Measurements from ENCODE around the gene XPO5. TPM values are rescaled to one million over a fixed set of nuclear protein-coding genes. Genes with fewer than 3 reads are reported as not detected.
"Not testable (repeated sequence)": the region's sequence is repeated elsewhere in the genome, so short reads cannot be mapped to it uniquely, and the experiment has no call there.

Gene XPO5
- total RNA-seq, 1 donor from 2014 or later: 20.3 TPM

DNA sequence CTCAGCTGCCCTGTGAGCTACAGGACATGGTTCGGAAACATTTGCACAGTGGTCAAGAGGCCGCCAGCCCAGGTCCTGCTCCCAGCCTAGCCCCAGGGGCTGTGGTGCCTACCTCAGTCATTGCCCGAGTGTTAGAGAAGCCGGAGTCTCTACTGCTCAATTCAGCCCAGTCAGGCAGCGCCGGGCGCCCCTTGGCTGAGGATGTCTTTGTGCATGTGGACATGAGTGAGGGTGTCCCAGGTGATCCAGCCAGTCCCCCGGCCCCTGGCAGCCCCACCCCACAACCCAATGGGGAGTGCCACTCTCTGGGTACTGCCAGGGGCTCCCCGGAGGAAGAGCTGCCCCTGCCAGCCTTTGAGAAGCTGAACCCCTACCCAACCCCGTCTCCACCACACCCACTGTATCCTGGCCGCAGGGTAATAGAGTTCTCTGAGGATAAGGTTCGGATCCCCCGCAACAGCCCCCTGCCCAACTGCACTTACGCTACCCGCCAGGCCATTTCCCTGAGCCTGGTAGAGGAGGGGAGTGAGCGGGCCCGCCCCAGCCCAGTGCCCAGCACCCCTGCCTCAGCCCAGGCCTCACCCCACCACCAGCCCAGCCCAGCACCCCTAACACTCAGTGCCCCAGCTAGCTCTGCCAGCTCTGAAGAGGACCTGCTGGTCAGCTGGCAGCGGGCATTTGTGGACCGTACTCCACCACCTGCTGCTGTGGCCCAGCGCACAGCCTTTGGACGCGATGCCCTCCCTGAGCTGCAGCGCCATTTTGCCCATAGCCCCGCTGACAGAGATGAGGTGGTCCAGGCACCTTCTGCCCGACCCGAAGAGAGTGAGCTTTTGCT, 70.9 kb downstream of the XPO5 start:
- intact Hi-C loops (cut with DNase I): loop anchor here (5.0 kb wide), 1 partner anchor 238 kb away; no protein-coding TSS in a partner anchor

GRCh38 chr6:43503443-43503842, 72.4 kb downstream of the XPO5 start:
- intact Hi-C loops (cut with DNase I): no loop called here
- no peak for DNase-seq (ENCODE audit: low spot score)

More for the DNA sequence above, 70.9 kb downstream of the XPO5 start:
- no peak for DNase-seq (ENCODE audit: low spot score)

DNA sequence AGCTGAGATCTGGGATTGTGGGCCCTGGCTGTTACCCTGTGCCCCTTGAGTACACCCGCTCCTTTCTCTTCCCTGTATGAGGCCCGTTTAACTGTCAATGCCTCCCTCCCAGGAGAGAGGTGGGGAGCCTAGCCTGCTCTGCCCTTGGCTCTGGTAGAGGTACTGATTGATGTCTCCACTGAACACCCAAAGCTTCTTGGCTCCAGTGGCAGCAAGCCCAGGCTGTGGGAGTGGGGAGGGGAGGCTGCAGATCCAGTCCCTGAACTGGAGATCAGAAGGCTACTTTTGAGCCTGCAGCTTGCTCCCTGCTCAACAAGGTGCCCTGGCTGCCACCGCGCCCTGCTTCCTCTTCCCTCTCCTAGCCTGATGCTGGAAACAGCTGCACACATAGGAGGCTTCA, 73.2 kb downstream of the XPO5 start:
- intact Hi-C loops (cut with DNase I): no loop called here
- DNase-seq (ENCODE audit: low spot score): no peak

DNA sequence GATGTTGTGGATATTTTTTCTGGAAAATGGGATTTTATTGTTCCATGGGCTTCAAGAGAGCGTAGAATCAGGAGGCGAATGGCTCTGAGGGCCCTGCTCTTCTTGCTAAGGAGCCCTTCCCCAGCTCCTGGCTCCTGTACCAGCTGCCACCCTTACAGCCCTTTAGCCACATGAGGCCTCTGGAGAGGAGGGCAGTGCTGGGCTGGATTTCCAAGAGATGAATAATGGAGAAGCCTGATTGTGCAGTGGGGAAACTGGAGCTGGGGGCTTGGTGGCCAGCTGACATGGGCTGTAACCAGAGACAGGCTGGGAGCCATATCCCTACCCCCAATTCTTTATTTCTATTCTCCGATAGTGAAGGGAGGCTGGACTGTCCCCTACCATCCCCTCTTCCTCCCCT, 74.9 kb downstream of the XPO5 start:
- intact Hi-C loops (cut with DNase I): no loop called here
- DNase-seq (ENCODE audit: low spot score): no peak

- no peak for DNase-seq (ENCODE audit: low spot score)
- intact Hi-C loops (cut with DNase I): no loop called here
Measured at GRCh38 chr6:43499028-43499815, 76.6 kb downstream of the XPO5 start.

- DNase-seq (ENCODE audit: low spot score); intact Hi-C loops (cut with DNase I): not testable (repeated sequence)
Measured at GRCh38 chr6:43498291-43498690, 77.5 kb downstream of the XPO5 start.

GRCh38 chr6:43497689-43498088, 78.1 kb downstream of the XPO5 start:
- DNase-seq (ENCODE audit: low spot score): no peak
- intact Hi-C loops (cut with DNase I): loop anchor here (2.0 kb wide), 1 partner anchor 43 kb away; the partner anchor contains the start of gene DLK2

GRCh38 chr6:43497129-43497396, 78.8 kb downstream of the XPO5 start:
- intact Hi-C loops (cut with DNase I): loop anchor here (2.0 kb wide), 1 partner anchor 42 kb away; the partner anchor contains the start of gene DLK2
- DNase-seq (ENCODE audit: low spot score): no peak

GRCh38 chr6:43496370-43497128, 79.3 kb downstream of the XPO5 start:
- DNase-seq (ENCODE audit: low spot score): no peak
- intact Hi-C loops (cut with DNase I): loop anchor here (2.0 kb wide), 1 partner anchor 42 kb away; the partner anchor contains the start of gene DLK2

- no peak for DNase-seq (ENCODE audit: low spot score)
- intact Hi-C loops (cut with DNase I): no loop called here
Measured at GRCh38 chr6:43495409-43495941, 80.4 kb downstream of the XPO5 start.

DNA sequence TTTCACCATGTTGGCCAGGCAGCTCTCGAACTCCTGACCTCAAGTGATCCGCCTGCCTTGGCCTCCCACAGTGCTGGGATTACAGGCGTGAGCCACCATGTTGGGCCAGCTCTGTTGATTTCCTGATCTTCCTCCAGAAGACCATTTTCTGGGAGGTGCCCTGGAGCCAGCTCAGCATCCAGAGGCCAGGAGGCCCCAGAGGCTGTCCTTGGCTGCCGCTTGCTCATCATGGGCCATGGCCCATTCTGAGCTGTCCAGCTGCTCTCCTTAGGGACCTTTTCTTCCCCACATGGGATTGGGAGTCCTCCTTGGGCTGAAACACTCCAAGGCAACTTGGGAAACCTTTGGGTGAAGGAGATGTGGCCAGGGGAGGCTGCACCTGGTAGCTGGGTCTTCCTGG, 81.1 kb downstream of the XPO5 start:
- DNase-seq (ENCODE audit: low spot score): no peak
- intact Hi-C loops (cut with DNase I): no loop called here

DNA sequence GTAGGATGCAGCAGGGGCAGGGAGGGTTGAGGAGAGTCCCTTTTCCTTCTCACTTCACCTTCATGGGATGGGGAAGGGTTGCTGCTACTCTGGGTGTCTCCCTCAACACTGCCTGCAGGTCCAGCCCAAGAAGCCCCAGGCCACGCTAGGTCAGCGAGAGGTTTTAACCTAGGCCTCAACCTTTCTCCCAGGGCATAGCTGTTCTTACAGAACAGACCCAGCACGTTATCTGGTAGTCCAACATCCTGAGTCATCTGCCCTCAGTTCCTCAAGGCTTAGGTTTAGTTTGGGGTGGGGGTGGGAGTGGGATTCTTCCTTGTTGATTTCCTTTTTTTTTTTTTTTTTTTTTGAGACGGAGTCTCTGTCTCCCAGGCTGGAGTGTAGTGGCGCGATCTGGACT, 81.5 kb downstream of the XPO5 start:
- intact Hi-C loops (cut with DNase I): no loop called here
- no peak for DNase-seq (ENCODE audit: low spot score)

DNA sequence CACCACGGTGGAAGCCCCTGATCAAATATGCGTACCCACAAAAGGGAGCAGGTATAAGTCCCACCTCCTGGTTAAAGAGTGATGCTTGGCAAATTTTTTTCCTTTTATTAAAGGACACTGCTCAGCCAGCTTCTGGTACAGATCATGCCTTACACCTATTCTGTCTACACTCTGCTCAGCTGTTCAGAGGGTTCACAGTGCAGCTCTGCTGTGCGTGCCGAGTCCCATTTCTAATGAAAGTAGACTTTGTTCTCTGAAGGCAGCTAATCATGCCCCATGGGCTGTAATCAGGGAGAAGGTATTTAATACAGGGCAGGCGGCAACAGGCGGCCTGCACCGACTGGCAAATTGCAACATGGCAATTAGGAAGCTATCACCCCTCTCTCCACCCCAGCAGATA, 82.0 kb downstream of the XPO5 start:
- intact Hi-C loops (cut with DNase I): no loop called here
- no peak for DNase-seq (ENCODE audit: low spot score)

GRCh38 chr6:43493230-43493629, 82.6 kb downstream of the XPO5 start:
- intact Hi-C loops (cut with DNase I): no loop called here
- no peak for DNase-seq (ENCODE audit: low spot score)

DNA sequence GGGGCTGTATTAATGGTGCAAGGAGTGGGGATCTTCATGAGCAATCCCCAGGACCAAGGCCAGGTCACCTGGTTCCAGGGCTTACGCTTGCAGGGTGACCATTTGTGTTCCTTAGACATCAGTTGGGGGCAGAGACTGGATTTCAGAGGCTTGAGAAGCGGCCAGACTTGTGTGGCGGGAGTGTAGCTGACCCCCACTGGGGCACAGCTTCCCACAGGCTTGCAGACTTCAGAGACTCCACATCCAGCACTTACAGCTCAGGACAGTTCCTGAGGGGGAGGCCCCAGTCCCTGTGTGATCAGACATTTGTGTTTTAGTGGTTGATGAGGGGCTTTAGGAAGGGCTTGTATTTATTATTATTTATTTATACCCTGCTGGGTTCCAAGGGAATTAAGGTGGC, 83.2 kb downstream of the XPO5 start:
- no peak for DNase-seq (ENCODE audit: low spot score)
- intact Hi-C loops (cut with DNase I): no loop called here

DNA sequence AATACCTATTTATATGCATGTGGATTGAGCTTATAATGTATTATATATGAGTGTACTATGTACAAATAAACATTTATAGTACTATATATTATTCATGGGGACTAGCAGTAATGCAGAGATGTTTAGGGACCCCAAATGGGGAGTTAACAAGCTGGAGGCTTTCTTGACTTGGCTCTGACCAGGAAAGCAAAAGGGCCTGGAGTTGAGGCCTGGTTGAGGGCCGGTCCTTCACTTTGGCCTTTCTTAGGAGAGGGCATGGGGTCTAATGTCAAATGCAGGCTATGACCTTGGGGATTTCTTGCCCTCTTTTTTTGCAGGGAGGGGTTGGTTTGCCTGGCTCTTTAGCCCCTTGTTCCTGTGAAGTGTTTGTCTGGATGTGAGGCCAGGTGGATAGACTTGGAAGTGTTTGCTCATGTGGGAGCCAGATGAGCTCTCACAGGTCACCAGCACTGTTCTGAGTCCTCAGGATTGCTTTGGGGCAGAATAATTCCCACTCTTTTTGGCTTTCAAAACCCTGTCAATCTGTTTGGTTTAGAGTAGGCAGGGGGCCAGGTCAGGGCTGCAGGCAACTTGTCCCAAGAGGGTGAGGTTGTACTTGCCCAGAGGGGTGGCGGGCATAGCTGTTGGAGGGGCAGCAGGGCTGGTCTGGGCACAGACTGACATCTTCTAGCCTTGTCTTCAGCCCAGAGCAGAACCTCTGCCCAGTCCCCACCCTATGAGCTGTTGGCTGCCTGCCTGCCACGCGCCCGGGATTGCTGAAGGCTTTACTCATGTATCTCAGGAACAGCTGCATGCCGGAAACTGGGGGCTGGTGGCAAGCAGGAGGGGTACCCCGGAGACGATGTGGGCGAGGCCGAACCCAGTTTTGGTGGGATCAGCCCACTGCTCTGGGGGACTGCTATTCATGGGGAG, 83.8 kb downstream of the XPO5 start:
- intact Hi-C loops (cut with DNase I): no loop called here

DNA sequence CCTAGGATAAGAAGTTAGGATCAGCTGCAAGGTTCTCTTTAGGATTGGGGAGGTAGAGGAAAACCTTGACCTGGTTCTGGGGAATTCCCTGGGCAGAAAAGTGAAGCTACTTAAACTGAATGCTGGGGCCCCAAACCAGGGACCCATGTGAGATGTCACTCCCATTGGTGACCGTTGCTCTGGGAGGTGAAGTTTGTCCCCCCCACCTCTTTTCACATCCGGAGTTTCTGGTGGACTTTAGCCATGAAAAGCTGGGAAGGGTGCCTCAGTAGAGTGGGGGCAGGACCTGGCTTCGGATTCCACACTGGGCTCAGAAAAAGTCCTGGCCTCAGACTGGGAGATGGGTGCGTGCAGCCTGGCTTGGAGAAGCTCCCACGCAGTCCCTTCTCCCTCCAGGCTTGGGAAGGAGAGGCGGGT, 85.3 kb downstream of the XPO5 start:
- DNase-seq (ENCODE audit: low spot score): no peak
- intact Hi-C loops (cut with DNase I): no loop called here

More for the DNA sequence above, 83.8 kb downstream of the XPO5 start:
- DNase-seq (ENCODE audit: low spot score): peak; percentile 92

GRCh38 chr6:43489277-43490072, 86.4 kb downstream of the XPO5 start:
- no peak for DNase-seq (ENCODE audit: low spot score)
- intact Hi-C loops (cut with DNase I): no loop called here
